Mononuclear cell (primary cell): ENCODE results near the gene GBX2. TPM values are rescaled to one million over a fixed set of nuclear protein-coding genes. Genes with fewer than 3 reads are reported as not detected.

ENCODE experiments used
- H3K27me3 ChIP-seq: 2 replicates; pipeline ENCODE4 v1.6.0; 2011; ENCODE audit warnings: low read length, control low read depth; ENCODE audit not compliant: insufficient read depth
- H3K4me1 ChIP-seq: 2 replicates; pipeline ENCODE4 v1.5.1; 2011; ENCODE audit warnings: mild to moderate bottlenecking, low read length, control low read depth; ENCODE audit not compliant: insufficient read depth
- H3K4me3 ChIP-seq: 2 replicates; pipeline ENCODE4 v1.5.1; 2011; ENCODE audit warnings: mild to moderate bottlenecking, low read length, moderate library complexity
- H3K9me3 ChIP-seq: 2 replicates; pipeline ENCODE4 v1.5.1; 2011; ENCODE audit warnings: low read depth, mild to moderate bottlenecking, control low read depth, low read length
- total RNA-seq: library from RNA; depleted of rRNA; stranded (reverse); fragments of >200 nt; gene quantifications from one replicate; pipeline ENCODE4 v1.2.3, GENCODE V29; 2012

The GBX2 gene
- total RNA-seq, 1 donor, result not detected

GRCh38 chr2:236176417-236176816 lies 8.2 kb upstream of the GBX2 start:
- Histone ChIP-seq H3K9me3 (no peaks in the 10 kb centered on the region), H3K27me3 (peaks cover 92% of the 10 kb centered on the region), H3K4me3 (no peak overlapping the region), H3K4me1 (no peaks in the 10 kb centered on the region)

- H3K9me3 ChIP-seq, result no peaks in the 10 kb centered on the region
- H3K27me3 ChIP-seq, result peaks cover 92% of the 10 kb centered on the region
- H3K4me3 ChIP-seq, result no peak overlapping the region
- H3K4me1 ChIP-seq, result no peaks in the 10 kb centered on the region
Measured at GRCh38 chr2:236175548-236176150, 7.5 kb upstream of the GBX2 start.

DNA sequence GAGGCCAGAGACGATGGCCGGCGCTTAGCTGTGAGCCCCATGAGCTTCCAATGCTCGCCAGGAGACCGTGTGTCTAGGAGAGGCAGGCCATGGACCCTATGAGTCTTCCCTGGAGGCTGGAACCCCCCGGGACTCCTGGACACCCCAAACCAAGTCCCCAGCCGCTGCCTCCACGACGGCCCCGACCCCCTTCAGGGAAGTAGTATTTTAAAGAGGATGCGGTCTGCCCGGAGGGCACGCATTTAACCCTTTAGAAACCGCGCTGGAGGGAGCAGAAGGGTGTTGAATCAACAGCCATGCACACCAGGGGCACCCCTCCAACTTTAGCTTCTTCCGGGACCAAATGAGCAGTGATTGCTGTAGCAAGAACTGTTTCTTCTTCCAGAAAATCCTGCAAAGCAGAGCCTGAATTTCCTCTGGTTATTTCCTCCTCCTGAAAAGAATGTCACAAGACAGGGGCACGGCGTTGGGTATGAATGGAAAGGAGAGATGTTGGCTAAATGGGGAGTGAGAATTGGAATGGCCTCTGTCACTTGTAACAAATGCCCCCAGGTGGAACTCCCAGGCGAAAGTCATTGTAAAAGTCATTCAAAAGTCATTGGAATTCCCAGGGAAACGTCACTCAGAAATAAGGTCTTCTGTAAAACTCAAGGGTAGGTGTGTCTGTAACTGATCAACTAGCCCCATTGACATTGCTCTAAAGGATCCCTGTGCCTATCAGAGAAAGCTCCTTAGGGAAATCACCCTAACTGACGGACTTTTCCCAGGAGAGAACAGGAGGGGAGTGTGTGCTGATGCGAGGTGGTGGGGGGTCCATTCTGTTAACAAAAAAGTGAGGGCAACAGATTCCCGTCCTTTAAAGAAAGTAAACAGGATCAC lies 5.8 kb upstream of the GBX2 start:
- Histone ChIP-seq H3K27me3 (peaks cover 93% of the 10 kb centered on the region), H3K4me3 (no peak overlapping the region), H3K4me1 (no peaks in the 10 kb centered on the region), H3K9me3 (no peaks in the 10 kb centered on the region)

DNA sequence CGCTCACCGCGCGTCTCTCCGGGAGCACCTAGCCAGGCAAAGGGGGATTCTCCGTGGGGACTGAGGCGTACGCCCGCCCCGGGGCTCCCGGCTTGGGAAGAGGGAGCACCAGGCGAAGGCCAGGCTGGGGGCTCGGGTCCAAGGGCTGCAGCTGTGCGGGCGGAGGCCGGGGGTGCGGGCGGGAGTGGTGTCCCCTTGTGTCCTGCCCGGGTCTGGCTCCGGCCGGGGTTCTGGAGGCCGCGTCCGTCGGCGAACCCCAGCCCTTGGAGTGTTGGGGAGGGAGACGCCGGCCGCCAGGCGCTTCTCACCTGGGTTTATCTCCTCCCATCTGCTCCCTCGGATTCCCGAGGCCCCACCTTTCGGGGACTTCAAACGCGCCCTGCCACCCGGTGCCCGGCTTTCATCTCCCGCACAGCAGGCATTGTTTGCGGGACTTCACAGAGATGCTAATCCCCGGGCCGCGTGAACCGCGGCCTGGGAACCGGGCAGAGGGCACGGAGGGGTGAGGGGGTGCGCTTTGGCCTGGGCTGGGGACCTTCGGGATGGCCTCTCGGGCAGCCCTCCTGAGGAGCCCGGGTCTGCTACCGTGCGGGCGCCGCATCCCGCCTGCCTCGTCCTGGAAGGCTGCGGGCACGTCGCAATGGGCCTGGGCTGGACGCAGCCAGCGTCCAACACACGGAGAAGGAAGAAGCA lies 5.0 kb upstream of the GBX2 start:
- Histone ChIP-seq H3K4me3 (no peak overlapping the region), H3K27me3 (peaks cover 91% of the 10 kb centered on the region), H3K9me3 (no peaks in the 10 kb centered on the region), H3K4me1 (no peaks in the 10 kb centered on the region)

DNA sequence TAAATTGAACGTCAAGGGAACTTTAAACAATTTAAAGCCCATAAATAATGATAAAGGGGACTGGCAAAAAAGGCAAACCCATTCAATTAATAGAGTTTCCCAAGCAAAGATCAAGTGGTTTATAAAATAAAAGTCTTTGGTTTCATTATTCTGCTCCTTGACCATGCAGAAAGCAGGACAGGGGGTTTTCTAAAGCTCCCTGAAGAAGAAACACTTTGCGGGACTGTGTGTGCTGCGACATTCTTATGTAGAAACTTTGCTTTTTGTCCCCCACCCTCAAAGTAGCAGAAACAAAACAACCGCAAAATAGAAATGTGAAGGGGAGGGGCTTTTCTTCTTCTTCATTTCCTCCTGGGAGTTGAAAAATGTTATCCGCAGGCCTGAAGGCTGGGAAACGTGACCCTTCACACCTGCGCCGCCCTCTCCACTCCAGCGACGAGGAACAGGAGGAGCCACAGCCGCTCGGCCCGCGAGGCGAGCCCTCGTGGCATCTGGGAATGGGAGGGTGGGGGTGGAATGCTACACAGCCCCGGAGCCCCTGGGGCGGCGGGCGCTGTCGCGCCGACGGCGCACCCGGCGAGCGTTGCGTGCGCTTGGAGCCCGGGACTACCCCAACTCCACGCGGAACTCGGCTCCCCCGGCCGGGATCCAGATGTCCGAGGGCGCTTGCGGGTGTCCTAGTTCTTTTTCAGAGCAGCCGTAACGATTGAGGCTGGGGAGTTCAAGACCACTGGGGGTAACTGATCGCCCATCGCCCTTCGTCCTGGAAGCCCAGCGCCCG lies 4.3 kb upstream of the GBX2 start:
- Histone ChIP-seq H3K9me3 (no peaks in the 10 kb centered on the region), H3K4me1 (no peaks in the 10 kb centered on the region), H3K27me3 (peaks cover 85% of the 10 kb centered on the region), H3K4me3 (no peak overlapping the region)

GRCh38 chr2:236171680-236172254 lies 3.6 kb upstream of the GBX2 start:
- Histone ChIP-seq H3K9me3 (no peaks in the 10 kb centered on the region), H3K4me1 (no peaks in the 10 kb centered on the region), H3K27me3 (peaks cover 84% of the 10 kb centered on the region), H3K4me3 (no peak overlapping the region)

- no peak overlapping the region for H3K4me3 ChIP-seq
- no peaks in the 10 kb centered on the region for H3K9me3 ChIP-seq
- H3K27me3 ChIP-seq, result peaks cover 84% of the 10 kb centered on the region
- no peaks in the 10 kb centered on the region for H3K4me1 ChIP-seq
Measured at GRCh38 chr2:236171181-236171679, 3.0 kb upstream of the GBX2 start.

DNA sequence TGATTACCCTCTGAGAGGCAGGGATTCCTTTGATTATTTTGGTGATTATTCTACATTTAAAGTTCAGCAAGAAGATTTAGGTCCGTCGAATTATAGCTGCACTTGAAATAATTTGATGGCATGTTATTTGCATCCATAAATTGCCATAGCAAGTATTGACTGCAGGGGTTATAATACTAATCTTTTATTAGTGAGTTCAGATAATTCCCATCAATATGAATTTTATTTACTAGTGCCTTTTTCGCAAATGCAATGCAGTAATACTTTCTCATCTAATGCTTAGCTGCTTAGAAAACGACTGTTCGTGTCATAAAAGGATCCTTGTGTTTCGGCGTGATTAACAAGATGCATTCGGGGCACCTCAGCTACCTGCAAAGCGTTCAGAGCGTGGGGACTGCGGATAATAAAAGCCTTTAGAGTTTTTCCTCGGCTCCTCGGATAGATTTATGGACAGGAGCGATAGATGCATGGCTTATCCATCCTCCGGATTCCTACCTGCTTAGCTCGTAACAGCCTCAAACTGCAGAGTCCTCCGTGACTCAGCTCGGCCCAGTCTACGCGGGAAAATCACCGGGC lies 2.5 kb upstream of the GBX2 start:
- no peaks in the 10 kb centered on the region for H3K4me1 ChIP-seq
- H3K27me3 ChIP-seq, result peaks cover 85% of the 10 kb centered on the region
- H3K4me3 ChIP-seq, result no peak overlapping the region
- no peaks in the 10 kb centered on the region for H3K9me3 ChIP-seq

DNA sequence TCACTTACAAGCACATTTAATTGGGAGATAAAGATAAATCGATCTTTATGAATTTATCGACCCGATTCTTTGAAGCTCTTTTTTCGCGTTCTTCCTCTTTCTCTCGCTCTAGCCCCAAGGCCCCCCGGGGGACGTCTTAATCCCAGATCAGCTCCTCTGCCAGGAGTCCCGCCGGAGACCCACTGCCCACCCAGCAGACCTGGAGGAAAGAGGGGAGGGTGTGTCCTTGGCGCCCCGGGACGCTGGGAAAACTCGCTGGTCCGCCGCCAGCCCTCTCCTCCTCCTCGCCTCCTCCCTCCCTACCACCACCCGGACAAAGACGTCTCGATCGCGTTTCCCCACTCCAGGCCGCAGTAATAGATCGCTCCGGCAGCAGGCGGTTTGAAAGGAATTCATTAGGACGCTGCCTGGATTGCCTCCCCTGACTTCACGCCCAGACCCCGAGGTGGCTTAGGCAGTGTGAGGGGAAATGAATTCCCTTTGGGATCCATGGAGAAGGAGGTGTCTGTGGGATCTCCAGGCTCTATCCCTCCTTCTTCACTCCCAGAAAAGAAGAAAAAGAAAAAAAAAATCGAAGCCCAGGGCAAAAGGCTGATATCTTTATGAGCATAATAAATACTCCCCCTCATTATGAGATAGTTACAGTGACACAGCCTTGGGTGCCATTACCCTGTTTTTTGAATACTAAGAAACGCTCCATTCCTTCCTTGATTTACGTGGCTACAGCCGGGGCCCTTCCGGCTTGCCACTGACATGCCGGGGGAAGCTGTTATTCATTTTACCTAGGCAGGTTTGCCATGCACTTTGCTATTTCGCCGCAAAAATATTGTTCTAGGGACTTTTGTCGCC lies 1.8 kb upstream of the GBX2 start:
- Histone ChIP-seq H3K27me3 (peaks cover 85% of the 10 kb centered on the region), H3K4me1 (no peaks in the 10 kb centered on the region), H3K4me3 (no peak overlapping the region), H3K9me3 (no peaks in the 10 kb centered on the region)

GRCh38 chr2:236169151-236169721 lies 1.1 kb upstream of the GBX2 start:
- no peaks in the 10 kb centered on the region for H3K4me1 ChIP-seq
- H3K27me3 ChIP-seq, result peaks cover 84% of the 10 kb centered on the region
- H3K4me3 ChIP-seq, result no peak overlapping the region
- no peaks in the 10 kb centered on the region for H3K9me3 ChIP-seq

DNA sequence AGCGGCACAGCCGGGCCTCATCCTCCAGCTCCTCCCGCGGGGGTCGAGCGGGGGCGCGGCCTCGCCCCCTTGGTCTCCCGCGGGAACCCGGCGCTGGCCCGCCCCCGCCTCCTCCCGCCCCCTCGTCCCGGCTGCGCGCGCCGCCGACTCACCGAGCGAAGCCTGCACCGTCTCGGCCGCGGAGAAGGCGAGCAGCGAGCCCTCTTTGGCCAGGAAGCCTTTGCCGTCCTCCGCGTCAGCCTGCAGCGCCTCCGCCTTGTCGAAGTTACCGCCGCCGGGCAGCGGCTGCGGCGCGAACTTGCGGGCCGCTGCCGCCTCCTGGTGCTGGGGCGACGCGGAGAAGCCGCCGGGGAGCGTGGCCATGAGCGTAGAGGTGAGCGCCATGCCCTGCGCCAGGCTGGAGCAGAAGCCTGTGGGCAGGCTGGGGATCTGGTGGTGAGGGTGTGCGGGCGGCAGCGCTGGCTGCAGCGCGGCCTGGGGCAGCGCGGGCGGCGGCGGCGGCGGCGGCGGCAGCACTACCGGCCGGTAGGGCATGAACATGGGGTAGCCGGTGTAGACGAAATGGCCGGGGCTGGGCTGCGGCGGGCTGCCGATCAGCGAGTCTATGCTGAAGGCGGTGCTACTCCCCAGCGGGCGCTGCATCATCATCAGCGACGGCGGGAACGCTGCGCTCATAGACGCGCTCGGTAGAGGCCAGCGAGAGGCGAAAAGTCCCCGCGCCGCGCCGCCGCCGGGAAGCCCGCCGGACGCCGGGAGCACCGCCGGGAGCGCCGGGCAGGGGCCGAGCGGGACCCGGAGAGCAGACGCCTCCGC lies 683 bp downstream of the GBX2 start:
- Histone ChIP-seq H3K27me3 (peaks cover 84% of the 10 kb centered on the region), H3K4me1 (no peaks in the 10 kb centered on the region), H3K9me3 (no peaks in the 10 kb centered on the region), H3K4me3 (no peak overlapping the region)

DNA sequence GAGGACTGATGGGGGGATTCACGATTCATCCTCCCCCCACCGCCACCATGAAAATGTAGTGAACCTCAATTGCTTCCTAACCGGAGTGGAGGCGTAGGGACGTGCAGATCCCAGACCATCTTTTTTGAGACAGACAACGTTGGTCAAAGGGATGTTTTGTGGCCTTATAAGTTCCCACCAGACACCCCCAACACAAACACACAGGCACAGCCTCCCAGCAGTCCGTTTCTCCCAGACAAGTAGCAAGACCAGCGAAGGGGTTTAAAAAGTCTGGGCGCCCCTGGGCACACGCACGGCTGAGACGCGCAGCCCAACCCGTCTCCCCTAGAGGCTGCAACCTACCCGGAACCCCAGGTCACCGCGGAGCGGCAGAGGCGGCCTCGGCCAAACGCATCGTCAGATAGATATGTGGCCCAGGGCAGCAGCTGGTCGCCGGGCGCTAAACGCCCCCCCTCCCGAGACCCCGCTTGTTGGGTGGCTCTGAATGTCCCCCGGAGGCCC lies 1.3 kb downstream of the GBX2 start:
- Histone ChIP-seq H3K4me3 (no peak overlapping the region), H3K9me3 (no peaks in the 10 kb centered on the region), H3K27me3 (peaks cover 83% of the 10 kb centered on the region), H3K4me1 (no peaks in the 10 kb centered on the region)
